ENCODE results near the gene PDE6B. TPM values are rescaled to one million over a fixed set of nuclear protein-coding genes. Genes with fewer than 3 reads are reported as not detected.
A peak's percentile ranks its signal among the peaks of the same experiment; 100 is the strongest.

Gene PDE6B
- total RNA-seq, 1 experiment from 2014 or later = 10.8 TPM

DNA sequence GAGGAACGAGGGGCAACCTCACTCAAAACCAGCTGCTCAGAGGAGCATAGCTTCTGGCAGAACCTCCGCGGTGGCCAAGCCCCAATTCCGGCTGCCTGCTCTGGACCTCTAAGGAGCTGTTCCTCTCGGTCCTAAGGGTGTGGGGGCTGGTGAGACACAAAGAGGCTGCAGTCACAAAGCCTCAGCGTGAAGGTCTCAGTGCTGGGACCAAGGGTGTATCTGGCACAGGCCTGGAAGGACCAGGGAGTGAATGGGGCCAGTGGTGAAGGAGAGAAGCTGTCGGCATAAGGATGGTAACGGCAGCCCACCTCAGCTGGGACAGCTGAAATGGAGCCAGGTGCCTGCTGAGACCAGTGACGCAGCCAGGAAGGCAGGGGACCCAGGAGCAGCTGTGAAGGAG lies 5.3 kb downstream of the PDE6B start:
- Histone ChIP-seq H3K23me2 (ENCODE audit: insufficient read length, low read depth, low read length, poor library complexity, severe bottlenecking) (no peaks in the 10 kb centered on the region), H4K20me1 (ENCODE audit: control insufficient read depth, insufficient read depth, insufficient read length) (no peaks in the 10 kb centered on the region), H3K56ac (ENCODE audit: insufficient read length, low read depth, low read length) (no peak overlapping the region), H4K91ac (ENCODE audit: insufficient read length, low read depth, low read length) (no peak overlapping the region), H3K18ac (ENCODE audit: insufficient read length, low read depth, low read length) (no peak overlapping the region), H2BK12ac (ENCODE audit: insufficient read length, low read depth, low read length) (no peak overlapping the region), H2AK5ac (ENCODE audit: insufficient read length, low read length) (no peak overlapping the region), H3K27ac (ENCODE audit: insufficient read length, low read depth, low read length) (no peak overlapping the region), H2BK5ac (ENCODE audit: insufficient read length, low read length) (no peak overlapping the region), H3K79me1 (ENCODE audit: insufficient read depth, low read depth, low read length, poor library complexity, severe bottlenecking) (no peaks in the 10 kb centered on the region), H3K9me3 (ENCODE audit: control insufficient read depth, low read depth, low read length) (no peaks in the 10 kb centered on the region), H3K79me2 (ENCODE audit: insufficient read depth, low read length) (no peaks in the 10 kb centered on the region), H2BK15ac (ENCODE audit: low read depth, low read length) (no peak overlapping the region), H4K5ac (ENCODE audit: insufficient read length, low read depth, low read length) (no peak overlapping the region), H3K4ac (ENCODE audit: low read depth, low read length) (no peak overlapping the region), H3T11ph (ENCODE audit: low read length) (no peak overlapping the region), H4K8ac (replicated peaks; ENCODE audit: insufficient read length, low read depth, low read length) (no peak overlapping the region), H3K23ac (ENCODE audit: insufficient read length, low read depth, low read length) (no peak overlapping the region), H3K27me3 (ENCODE audit: insufficient read depth, low read length) (no peaks in the 10 kb centered on the region), H2BK20ac (ENCODE audit: low read depth, low read length, poor library complexity, severe bottlenecking) (no peak overlapping the region), H3K14ac (ENCODE audit: insufficient read depth, low read length) (peak overlapping the region; percentile 12; the same call in 1 of the 2 replicates), H3K4me1 (ENCODE audit: insufficient read depth, low read length) (no peaks in the 10 kb centered on the region), H3K9ac (ENCODE audit: extremely low read depth, insufficient read length, low read length) (no peak overlapping the region), H3K4me2 (ENCODE audit: insufficient read depth, insufficient read length, low read length) (no peak overlapping the region), H2BK120ac (ENCODE audit: low read depth, low read length, poor library complexity, severe bottlenecking) (no peak overlapping the region), H2AFZ (ENCODE audit: low read length) (no peak overlapping the region)
- Mint-ChIP-seq H3K36me3 (ENCODE audit: insufficient read depth in 1 of 3, low read depth in 3 of 3) (peaks cover 0 to 15% (median 13%) of the 10 kb centered on the region in 3 experiments; a peak in 5 of 7 replicates), H3K9me3 (peaks cover 17 to 21% of the 10 kb centered on the region in 2 experiments), H3K27me3 (ENCODE audit: low read depth) (peaks cover 16% of the 10 kb centered on the region), H3K27ac (no peak overlapping the region), H3K4me3 (no peak overlapping the region), H3K4me1 (peaks cover 0 to 8% of the 10 kb centered on the region in 2 experiments)
- peak; percentile 19 for DNase-seq
- WGBS (ENCODE audit: extremely low coverage, insufficient read length, low lambda C conversion rate) = no CpG with 5 or more reads among the region's 9 CpGs
- TF ChIP-seq, protein P1, sequence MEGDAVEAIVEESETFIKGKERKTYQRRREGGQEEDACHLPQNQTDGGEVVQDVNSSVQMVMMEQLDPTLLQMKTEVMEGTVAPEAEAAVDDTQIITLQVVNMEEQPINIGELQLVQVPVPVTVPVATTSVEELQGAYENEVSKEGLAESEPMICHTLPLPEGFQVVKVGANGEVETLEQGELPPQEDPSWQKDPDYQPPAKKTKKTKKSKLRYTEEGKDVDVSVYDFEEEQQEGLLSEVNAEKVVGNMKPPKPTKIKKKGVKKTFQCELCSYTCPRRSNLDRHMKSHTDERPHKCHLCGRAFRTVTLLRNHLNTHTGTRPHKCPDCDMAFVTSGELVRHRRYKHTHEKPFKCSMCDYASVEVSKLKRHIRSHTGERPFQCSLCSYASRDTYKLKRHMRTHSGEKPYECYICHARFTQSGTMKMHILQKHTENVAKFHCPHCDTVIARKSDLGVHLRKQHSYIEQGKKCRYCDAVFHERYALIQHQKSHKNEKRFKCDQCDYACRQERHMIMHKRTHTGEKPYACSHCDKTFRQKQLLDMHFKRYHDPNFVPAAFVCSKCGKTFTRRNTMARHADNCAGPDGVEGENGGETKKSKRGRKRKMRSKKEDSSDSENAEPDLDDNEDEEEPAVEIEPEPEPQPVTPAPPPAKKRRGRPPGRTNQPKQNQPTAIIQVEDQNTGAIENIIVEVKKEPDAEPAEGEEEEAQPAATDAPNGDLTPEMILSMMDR (conservative IDR thresholded peaks at IDR 0.05) = no peak

Measured in H9 (cell line).